HG03469 (cell line): ENCODE data around the gene CCNK.

Source experiments
- ATAC-seq: cut with Tn5 transposase; IDR thresholded peaks from one replicate; pipeline ENCODE4 v1.9.1; 2021; ENCODE audit warnings: mild to moderate bottlenecking, moderate library complexity, moderate number of reproducible peaks; ENCODE audit not compliant: unreplicated experiment

The CCNK gene

DNA sequence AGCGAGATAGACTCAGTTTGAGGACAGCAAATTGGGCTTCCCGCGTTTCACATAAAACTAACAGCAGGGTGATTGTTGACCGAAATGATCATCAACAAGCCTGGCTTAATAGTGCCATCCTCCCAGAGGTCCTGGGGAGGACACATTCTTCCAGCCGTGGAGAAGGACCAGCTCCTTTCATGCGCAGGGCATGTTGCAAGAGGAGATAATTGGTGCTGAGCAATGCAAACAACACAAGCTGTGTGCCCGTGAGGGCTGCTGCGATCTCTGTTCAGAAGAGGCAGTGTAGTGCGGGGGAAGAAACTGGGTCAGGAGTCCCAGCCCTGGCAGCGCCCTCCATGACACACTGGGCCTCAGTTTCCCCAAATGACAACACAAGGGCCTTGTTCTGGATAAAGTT lies 68.5 kb downstream of the CCNK start:
- no peak for ATAC-seq

- ATAC-seq: no peak
Observed at GRCh38 chr14:99550387-99550992, 69.3 kb downstream of the CCNK start.

- ATAC-seq: no peak
Observed at GRCh38 chr14:99551034-99551922, 70.1 kb downstream of the CCNK start.

- ATAC-seq: no peak
Observed at GRCh38 chr14:99552021-99552553, 70.9 kb downstream of the CCNK start.

- no peak for ATAC-seq
Observed at GRCh38 chr14:99552572-99553216, 71.5 kb downstream of the CCNK start.

GRCh38 chr14:99554184-99554583 lies 73.0 kb downstream of the CCNK start:
- no peak for ATAC-seq

- ATAC-seq: no peak
Observed at GRCh38 chr14:99554757-99555531, 73.7 kb downstream of the CCNK start.

DNA sequence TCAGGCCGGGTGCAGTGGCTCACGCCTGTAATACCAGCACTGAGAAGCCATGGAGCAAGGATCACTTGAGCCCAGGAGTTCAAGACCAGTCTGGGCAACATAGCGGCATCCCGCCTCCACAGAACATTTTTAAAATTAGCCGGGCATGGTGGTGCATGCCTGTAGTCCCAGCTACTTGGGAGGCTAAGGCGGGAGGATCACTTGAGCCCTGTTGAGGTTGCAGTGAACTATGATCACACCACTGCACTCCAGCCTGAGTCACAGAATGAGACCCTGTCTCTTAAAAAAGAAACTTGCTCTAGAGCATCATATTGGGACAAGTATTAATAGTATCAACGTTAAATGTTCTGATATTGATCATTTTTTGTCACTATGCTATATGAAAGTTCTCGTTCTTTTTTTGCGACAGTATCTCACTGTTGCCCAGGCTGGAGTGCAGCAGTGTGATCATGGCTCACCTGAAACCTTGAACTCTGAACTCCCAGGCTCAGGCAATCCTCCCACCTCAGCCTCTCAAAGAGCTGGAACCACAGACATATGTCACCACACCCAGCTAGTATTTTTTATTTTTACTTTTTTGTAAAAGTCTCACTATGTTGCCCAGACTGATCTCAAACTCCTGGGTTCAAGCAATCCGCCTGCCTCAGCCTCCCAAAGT lies 75.1 kb downstream of the CCNK start:
- no peak for ATAC-seq

DNA sequence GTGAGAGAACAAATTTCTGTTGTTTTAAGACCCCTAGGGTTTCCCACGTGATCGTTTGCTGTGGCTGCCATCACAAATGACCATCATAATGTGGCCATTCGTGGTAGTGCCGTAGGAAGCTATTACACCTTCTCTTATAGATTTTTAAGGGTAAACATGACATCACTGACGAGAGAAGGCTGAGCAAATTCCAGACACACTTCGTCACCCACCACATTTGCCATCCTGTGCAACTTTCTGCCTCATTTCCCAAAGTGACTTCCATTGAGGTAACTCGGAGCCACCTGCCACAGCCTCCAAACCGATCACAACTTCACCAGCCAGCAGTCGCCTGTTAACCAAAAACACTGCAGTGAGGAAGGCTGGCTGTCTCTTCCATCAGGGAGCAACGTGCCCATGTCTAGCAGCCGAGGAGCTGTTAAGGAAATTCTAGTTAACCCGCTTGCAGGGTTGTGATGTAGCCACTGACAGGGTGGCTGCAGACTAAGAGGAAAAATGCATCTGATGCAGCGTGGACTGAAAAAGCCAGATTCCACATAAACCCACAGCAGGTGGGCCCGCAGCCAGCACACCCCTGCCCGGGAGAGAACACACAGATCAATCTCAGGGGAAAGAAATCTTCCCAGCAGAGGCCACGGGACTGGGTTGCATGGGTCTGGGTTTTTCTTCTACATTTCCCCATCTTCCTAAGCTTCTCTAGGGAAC lies 78.2 kb downstream of the CCNK start:
- no peak for ATAC-seq

DNA sequence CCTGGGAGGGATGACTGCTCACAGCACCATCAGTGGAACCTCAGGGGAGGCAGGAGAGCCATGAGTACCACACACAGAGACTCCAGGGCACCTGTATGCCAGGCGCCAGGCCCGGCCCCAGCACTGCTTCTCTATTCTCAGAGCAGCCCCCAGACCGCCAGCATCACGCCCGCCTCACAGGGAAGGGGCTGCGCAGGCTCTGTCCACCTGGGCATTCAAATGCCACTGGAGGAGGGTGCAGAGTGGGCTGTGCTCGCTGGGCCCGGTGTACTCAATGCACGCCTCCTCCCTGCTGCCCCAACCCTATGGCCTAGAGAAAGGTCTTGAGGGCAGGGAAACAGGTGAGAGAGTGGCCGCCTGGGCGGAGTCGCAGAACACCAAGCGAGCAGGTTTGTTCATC lies 79.2 kb downstream of the CCNK start:
- ATAC-seq: no peak

GRCh38 chr14:99560922-99561683 lies 79.9 kb downstream of the CCNK start:
- no peak for ATAC-seq

GRCh38 chr14:99561864-99562263 lies 80.7 kb downstream of the CCNK start:
- ATAC-seq: no peak
